Progenitor cell of endocrine pancreas (in vitro differentiated cells): ENCODE measurements around the gene GLRB. TPM values are rescaled to one million over a fixed set of nuclear protein-coding genes. Genes with fewer than 3 reads are reported as not detected.
"Not testable (repeated sequence)": the region's sequence is repeated elsewhere in the genome, so short reads cannot be mapped to it uniquely, and the experiment has no call there.

ENCODE experiments used
- DNase-seq: peaks from one replicate; pipeline ENCODE4 v3.0.0; 2021; ENCODE audit warnings: low spot score; ENCODE audit not compliant: unreplicated experiment
- H3K27ac Mint-ChIP-seq: 2 replicates; pipeline ENCODE4 v1.8.0; 2021; ENCODE audit warnings: mild to moderate bottlenecking, moderate library complexity, mixed read lengths
- H3K27me3 Mint-ChIP-seq: 2 replicates; pipeline ENCODE4 v1.8.0; 2021; ENCODE audit warnings: mixed read lengths
- H3K36me3 Mint-ChIP-seq: 2 replicates; pipeline ENCODE4 v1.8.0; 2022; ENCODE audit warnings: mixed read lengths; ENCODE audit not compliant: insufficient read depth
- H3K4me1 Mint-ChIP-seq: 2 replicates; pipeline ENCODE4 v1.8.0; 2021; ENCODE audit warnings: low read depth, mixed read lengths
- H3K4me3 Mint-ChIP-seq: 2 replicates; pipeline ENCODE4 v1.8.0; 2021; ENCODE audit warnings: low read depth, mild to moderate bottlenecking, moderate library complexity, mixed read lengths
- H3K9me3 Mint-ChIP-seq: 2 replicates; pipeline ENCODE4 v1.8.0; 2021; ENCODE audit warnings: low read depth, mixed read lengths
- CTCF ChIP-seq: fragments of 200-600 bp; sonication (generic); IDR thresholded peaks from one replicate; pipeline ENCODE4 v1.5.0; 2021; ENCODE audit warnings: antibody characterized with exemption, mild to moderate bottlenecking; ENCODE audit not compliant: unreplicated experiment
- total RNA-seq: library from RNA; stranded (reverse); gene quantifications from 2 replicates; pipeline ENCODE4 v1.2.1, GENCODE V29; 2021

Gene GLRB
- total RNA-seq, 1 donor from 2014 or later = 9.3 TPM

- Mint-ChIP-seq H3K9me3 (no peaks in the 10 kb centered on the region), H3K36me3 (no peaks in the 10 kb centered on the region), H3K27me3 (no peaks in the 10 kb centered on the region), H3K27ac (no peak overlapping the region), H3K4me3 (no peak overlapping the region), H3K4me1 (peaks cover 4% of the 10 kb centered on the region)
- DNase-seq = no peak
- TF ChIP-seq CTCF = no peak
These were observed 27.7 kb upstream of the GLRB start for GRCh38 chr4:157048248-157048647.

GRCh38 chr4:157050561-157050960 lies 25.4 kb upstream of the GLRB start:
- peaks cover 2% of the 10 kb centered on the region for H3K4me1 Mint-ChIP-seq
- TF ChIP-seq CTCF = no peak
- no peaks in the 10 kb centered on the region for H3K27me3 Mint-ChIP-seq
- H3K9me3 Mint-ChIP-seq = no peaks in the 10 kb centered on the region
- no peak overlapping the region for H3K4me3 Mint-ChIP-seq
- no peak overlapping the region for H3K27ac Mint-ChIP-seq
- no peaks in the 10 kb centered on the region for H3K36me3 Mint-ChIP-seq
- DNase-seq = no peak

- no peak overlapping the region for H3K4me3 Mint-ChIP-seq
- TF ChIP-seq CTCF = no peak
- DNase-seq = no peak
These were observed 23.4 kb upstream of the GLRB start for GRCh38 chr4:157052429-157053040.

GRCh38 chr4:157057218-157057617 lies 18.7 kb upstream of the GLRB start:
- peaks cover 15% of the 10 kb centered on the region for H3K4me1 Mint-ChIP-seq
- H3K27ac Mint-ChIP-seq = no peak overlapping the region
- no peaks in the 10 kb centered on the region for H3K27me3 Mint-ChIP-seq
- H3K9me3 Mint-ChIP-seq = no peaks in the 10 kb centered on the region
- no peak for TF ChIP-seq CTCF
- no peak for DNase-seq
- H3K36me3 Mint-ChIP-seq = no peaks in the 10 kb centered on the region
- H3K4me3 Mint-ChIP-seq = no peak overlapping the region

More at GRCh38 chr4:157052429-157053040, 23.4 kb upstream of the GLRB start:
- H3K9me3 Mint-ChIP-seq = no peaks in the 10 kb centered on the region
- peaks cover 4% of the 10 kb centered on the region for H3K4me1 Mint-ChIP-seq
- H3K36me3 Mint-ChIP-seq = no peaks in the 10 kb centered on the region
- H3K27ac Mint-ChIP-seq = no peak overlapping the region
- no peaks in the 10 kb centered on the region for H3K27me3 Mint-ChIP-seq

- H3K4me1 Mint-ChIP-seq = peaks cover 15% of the 10 kb centered on the region
- H3K27ac Mint-ChIP-seq, H3K4me3 Mint-ChIP-seq, H3K27me3 Mint-ChIP-seq, H3K9me3 Mint-ChIP-seq, DNase-seq, H3K36me3 Mint-ChIP-seq: not testable (repeated sequence)
These were observed 17.1 kb upstream of the GLRB start for GRCh38 chr4:157058899-157059298.

GRCh38 chr4:157072002-157072401 lies 3.9 kb upstream of the GLRB start:
- peaks cover 5% of the 10 kb centered on the region for H3K4me1 Mint-ChIP-seq
- TF ChIP-seq CTCF = no peak
- DNase-seq = no peak
- peaks cover 10% of the 10 kb centered on the region for H3K27me3 Mint-ChIP-seq
- H3K27ac Mint-ChIP-seq = no peak overlapping the region
- no peak overlapping the region for H3K4me3 Mint-ChIP-seq
- H3K9me3 Mint-ChIP-seq = no peaks in the 10 kb centered on the region
- H3K36me3 Mint-ChIP-seq = no peaks in the 10 kb centered on the region
